HG03439 (cell line): Measurements from ENCODE around the gene LRRC41.
"Not testable (repeated sequence)": the region's sequence is repeated elsewhere in the genome, so short reads cannot be mapped to it uniquely, and the experiment has no call there.

Source experiments
- ATAC-seq: cut with Tn5 transposase; IDR thresholded peaks from one replicate; pipeline ENCODE4 v1.9.1; 2021; ENCODE audit warnings: mild to moderate bottlenecking, moderate library complexity; ENCODE audit not compliant: unreplicated experiment

Gene LRRC41

GRCh38 chr1:46325285-46326076, 22.1 kb upstream of the LRRC41 start:
- not testable (repeated sequence) for ATAC-seq

- ATAC-seq = not testable (repeated sequence)
These were observed 18.8 kb upstream of the LRRC41 start for GRCh38 chr1:46322191-46322590.

DNA sequence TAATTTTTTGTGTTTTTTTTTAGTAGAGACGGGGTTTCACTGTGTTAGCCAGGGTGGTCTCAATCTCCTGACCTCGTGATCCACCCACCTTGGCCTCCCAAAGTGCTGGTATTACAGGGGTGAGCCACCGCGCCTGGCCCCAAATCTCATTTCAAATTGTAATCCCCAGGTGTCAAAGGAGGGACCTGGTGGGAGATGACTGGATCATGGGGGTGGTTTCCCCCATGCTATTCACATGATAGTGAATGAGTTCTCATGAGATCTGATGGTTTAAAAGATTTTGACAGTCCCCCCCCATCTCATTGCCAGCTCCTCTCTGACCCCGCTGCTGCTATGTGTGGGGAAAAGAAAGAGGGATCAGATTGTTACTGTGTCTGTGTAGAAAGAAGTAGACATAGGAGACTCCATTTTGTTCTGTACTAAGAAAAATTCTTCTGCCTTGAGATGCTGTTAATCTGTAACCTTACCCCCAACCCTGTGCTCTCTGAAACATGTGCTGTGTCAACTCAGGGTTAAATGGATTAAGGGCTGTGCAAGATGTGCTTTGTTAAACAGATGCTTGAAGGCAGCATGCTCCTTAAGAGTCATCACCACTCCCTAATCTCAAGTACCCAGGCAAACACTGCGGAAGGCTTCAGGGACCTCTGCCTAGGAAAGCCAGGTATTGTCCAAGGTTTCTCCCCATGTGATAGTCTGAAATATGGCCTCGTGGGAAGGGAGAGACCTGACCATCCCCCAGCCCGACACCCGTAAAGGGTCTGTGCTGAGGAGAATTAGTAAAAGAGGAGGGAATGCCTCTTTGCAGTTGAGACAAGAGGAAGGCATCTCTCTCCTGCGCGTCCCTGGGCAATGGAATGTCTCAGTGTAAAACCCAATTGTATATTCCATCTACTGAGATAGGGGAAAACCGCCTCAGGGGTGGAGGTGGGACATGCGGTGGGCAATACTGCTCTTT, 16.8 kb upstream of the LRRC41 start:
- ATAC-seq = not testable (repeated sequence)

GRCh38 chr1:46319301-46319700, 15.9 kb upstream of the LRRC41 start:
- ATAC-seq = not testable (repeated sequence)

- ATAC-seq = no peak
These were observed 13.9 kb upstream of the LRRC41 start for GRCh38 chr1:46317323-46317722.

- ATAC-seq = no peak
These were observed 12.4 kb upstream of the LRRC41 start for GRCh38 chr1:46315669-46316403.

GRCh38 chr1:46310321-46310720, 6.9 kb upstream of the LRRC41 start:
- no peak for ATAC-seq

- ATAC-seq = no peak
These were observed 6.2 kb upstream of the LRRC41 start for GRCh38 chr1:46309401-46310159.

- ATAC-seq = no peak
These were observed 2.7 kb upstream of the LRRC41 start for GRCh38 chr1:46306159-46306530.

DNA sequence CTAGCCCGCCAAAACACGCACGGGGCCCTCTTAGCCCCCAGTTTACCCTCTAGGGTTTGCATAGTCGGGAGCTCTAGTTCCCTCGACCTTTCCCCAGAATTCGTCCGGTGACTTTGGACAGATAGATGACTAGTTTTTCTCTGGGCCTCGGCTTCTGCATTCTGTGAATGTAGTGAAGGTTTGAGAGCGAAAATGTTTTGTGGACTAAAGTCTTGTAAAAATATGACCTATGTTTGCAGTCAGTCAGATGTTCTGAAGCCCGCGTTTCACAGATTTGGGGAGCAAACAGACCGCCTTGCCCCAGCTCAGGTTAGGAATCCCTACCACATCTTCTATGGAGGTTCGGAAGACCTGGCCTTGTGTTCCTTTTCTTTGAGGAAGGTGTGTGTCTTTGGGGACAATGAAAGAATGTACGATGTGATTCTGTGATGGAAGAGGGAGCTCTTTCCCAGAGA, 483 bp upstream of the LRRC41 start:
- ATAC-seq = no peak

DNA sequence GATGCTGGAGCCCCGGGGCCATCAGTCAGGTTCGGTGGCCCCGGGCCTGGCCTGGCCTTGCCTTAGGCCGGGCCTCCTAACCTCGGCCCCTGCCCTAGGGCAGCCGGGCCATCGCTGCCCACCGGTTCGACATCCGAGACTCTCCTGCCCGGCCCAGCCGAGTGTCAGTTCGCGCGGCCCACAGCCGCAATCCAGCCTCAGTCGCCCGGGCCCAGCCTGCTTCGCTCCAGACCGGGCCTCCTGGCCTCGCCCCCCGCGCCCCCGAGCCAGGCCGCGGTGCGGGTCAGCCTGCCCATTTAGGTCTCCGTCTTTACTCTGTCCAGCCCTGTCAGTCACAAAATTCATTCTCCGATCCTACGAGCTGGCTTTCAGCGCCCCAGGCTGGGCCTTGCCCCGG, 777 bp downstream of the LRRC41 start:
- ATAC-seq = no peak

- ATAC-seq = no peak
These were observed 1.4 kb downstream of the LRRC41 start for GRCh38 chr1:46301808-46302640.

DNA sequence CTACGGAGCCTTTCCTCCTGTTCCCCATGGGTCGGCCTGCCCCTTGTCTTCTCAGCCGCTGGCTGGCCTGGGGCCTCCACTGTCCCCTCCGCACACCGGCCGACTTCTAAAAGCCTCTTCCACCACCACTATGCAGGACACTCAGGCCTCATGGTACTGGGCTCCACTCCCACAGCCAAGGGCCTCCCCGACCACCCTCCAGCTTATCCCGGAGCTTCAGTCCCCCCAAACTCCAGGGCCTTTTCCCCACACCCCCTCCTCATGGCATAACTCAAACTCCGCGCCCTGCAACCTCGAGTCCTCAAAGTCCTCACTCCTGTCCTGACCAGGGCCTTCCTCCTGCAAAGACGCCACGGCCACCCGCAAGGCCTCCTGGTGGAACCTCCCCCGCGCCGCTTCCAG, 2.0 kb downstream of the LRRC41 start:
- ATAC-seq = no peak

GRCh38 chr1:46300673-46301405, 2.6 kb downstream of the LRRC41 start:
- no peak for ATAC-seq

- ATAC-seq = no peak
These were observed 5.0 kb downstream of the LRRC41 start for GRCh38 chr1:46298387-46298786.

DNA sequence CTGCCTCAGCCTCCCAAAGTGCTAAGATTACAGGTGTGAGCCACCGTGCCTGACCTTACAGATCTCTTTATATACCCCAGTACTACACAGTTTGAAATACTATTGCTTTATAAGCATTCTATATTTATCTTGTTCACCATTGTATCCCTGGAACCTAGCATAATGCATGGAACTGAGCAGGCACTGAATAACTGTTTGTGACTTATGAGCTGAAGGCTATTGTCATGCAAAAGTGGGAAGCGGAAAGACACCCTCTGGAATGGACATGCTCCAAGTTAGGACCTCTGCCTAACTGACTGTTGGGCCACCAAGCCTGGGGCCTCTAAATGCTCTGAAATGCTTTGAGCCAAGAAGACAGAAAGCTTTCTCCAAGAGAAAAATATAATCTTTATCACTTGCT, 8.1 kb downstream of the LRRC41 start:
- ATAC-seq = no peak

- no peak for ATAC-seq
These were observed 13.4 kb downstream of the LRRC41 start for GRCh38 chr1:46289976-46290375.

- ATAC-seq = no peak
These were observed 14.3 kb downstream of the LRRC41 start for GRCh38 chr1:46289134-46289494.
